GM18951 (cell line): ENCODE results near the gene PCSK6.

Experiments
- POLR2A ChIP-seq: IDR thresholded peaks from 4 replicates; pipeline ENCODE4 v1.6.1; 2011; ENCODE audit warnings: mild to moderate bottlenecking; ENCODE audit not compliant: insufficient read length, insufficient read depth; ENCODE audit errors: extremely low read depth
- in situ Hi-C: fragments of 300-500 bp; cut with MboI; formaldehyde crosslinking; loops from one replicate; pipeline ENCODE4 v1.12.0; 2022; ENCODE audit warnings: low sequenced_read_pairs, mixed read lengths, inconsistent platforms; ENCODE audit not compliant: unreplicated experiment

The PCSK6 gene

GRCh38 chr15:101530224-101530958 is 40.9 kb upstream of the PCSK6 start:
- TF ChIP-seq POLR2A = no peak
- in situ Hi-C loops = no loop called here

- no peak for TF ChIP-seq POLR2A
- in situ Hi-C loops = no loop called here
Observed at GRCh38 chr15:101528917-101529299, 39.4 kb upstream of the PCSK6 start.

DNA sequence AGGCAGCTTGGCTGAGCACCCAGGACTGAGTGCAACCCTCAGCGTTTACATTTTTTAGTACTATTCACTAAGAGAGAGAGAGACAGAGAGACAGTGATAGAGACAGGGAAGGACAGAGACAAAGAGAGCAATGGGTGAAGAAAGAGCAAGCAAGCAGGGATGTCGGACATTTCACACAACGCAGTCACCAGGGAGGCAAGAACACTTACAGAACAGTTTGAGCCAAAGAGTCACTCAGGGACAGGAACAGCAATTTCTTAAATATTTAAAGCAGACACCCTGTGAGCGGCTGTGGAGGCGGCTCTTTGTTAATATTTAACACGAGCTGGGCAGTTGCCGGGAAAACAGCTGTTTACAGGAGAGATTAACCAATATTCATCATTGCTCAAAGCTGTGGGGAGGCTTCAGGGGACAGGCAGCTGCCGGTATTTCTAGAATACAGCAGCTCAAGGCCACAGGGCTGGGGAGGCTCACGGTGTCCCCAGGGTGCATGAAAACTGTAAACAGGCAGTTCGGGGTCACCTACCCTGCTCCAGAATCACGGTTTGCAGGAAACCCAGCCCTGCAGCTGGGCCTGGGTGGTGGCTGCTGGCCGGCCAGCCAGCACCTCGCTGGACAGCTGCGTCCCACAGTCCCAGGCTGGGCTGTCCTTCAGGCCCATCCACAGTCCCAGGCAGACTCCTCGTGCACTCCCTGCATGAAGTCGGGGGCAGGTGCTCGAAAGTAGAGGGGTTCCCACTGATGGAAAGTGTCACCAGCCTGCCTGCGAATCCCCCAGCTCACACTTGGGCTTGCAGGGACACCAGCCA is 38.8 kb upstream of the PCSK6 start:
- in situ Hi-C loops = no loop called here
- TF ChIP-seq POLR2A = no peak

GRCh38 chr15:101526890-101527289 is 37.4 kb upstream of the PCSK6 start:
- no peak for TF ChIP-seq POLR2A
- in situ Hi-C loops = no loop called here

- no peak for TF ChIP-seq POLR2A
- in situ Hi-C loops = no loop called here
Observed at GRCh38 chr15:101526442-101526841, 36.9 kb upstream of the PCSK6 start.

- TF ChIP-seq POLR2A = no peak
- in situ Hi-C loops = no loop called here
Observed at GRCh38 chr15:101526021-101526420, 36.5 kb upstream of the PCSK6 start.

- TF ChIP-seq POLR2A = no peak
- in situ Hi-C loops = no loop called here
Observed at GRCh38 chr15:101525087-101525669, 35.7 kb upstream of the PCSK6 start.

DNA sequence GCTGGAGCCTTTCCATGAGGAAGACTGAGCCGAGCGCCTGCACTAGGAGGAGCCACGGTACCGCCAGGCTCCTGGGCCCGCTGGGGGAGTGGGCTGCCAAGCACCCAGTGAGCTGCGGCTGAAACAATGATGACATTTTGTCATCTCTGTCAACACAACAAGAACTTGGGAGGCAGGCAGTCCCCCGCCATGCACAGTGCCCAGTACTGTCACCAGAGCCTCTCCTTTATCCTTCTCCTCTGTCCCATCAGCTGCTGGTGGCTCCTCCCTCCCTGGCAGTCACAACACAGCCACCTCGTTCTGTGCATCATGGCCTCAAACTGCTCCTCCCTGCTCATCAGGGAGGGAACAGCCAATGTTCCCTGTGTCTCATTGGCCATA is 34.0 kb upstream of the PCSK6 start:
- TF ChIP-seq POLR2A = no peak
- in situ Hi-C loops = no loop called here

- TF ChIP-seq POLR2A = no peak
- in situ Hi-C loops = no loop called here
Observed at GRCh38 chr15:101522621-101523559, 33.4 kb upstream of the PCSK6 start.

DNA sequence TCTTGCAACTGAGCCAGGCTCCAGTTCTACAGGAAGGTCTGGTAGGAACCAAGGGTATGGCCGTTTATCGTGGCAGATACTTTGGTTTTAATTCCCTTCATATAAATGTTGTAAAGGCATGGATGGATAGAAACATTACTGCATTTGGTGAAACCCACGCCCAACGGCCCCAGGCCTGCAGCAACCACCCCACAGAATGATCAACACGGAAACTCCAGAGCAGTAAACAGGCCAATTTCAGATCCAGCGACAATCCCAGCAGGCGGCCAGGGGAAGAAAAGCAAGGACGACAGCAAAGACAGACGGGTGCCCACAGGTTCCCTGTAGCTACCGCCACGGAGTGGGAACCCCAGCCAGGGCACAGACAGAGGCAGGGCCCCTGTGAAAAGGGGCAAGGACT is 32.6 kb upstream of the PCSK6 start:
- no peak for TF ChIP-seq POLR2A
- in situ Hi-C loops = no loop called here

DNA sequence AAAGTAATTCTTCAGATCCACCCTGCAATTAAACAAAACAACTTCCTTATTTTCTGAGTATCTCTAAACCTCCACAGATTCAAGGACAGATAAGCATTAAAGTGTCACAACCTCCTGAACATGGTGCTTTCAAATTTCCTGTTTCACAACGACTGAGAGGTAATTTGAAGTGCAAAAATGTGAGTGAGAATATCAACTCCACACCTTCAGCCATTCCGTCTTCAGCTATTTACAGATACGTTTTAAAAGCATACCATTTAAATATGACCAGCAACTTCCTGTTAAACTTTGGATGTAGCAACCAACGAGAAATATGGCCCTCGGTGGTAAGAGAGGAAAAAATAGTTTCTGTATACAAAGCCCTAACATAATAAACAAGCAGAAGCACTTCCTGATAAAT is 32.1 kb upstream of the PCSK6 start:
- in situ Hi-C loops = no loop called here
- TF ChIP-seq POLR2A = no peak

DNA sequence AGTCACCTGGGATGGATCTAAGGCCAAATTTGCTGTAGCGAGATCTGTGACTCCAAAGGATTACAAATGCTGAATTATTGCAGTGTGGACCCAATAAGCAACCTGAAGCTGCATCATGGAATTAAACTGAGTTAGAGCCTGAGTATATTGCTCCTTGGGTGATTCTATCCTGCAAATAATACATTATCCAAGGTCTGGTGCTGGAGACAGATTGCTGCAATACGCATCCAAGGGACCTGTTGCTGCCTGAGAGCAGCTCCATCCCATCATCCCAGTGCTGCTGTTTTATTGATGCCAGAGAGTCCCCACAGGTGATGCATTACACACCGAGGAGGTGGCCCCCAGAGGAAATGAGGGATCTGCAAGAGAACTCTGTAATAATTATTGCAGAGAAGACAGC is 31.6 kb upstream of the PCSK6 start:
- no peak for TF ChIP-seq POLR2A
- in situ Hi-C loops = no loop called here

DNA sequence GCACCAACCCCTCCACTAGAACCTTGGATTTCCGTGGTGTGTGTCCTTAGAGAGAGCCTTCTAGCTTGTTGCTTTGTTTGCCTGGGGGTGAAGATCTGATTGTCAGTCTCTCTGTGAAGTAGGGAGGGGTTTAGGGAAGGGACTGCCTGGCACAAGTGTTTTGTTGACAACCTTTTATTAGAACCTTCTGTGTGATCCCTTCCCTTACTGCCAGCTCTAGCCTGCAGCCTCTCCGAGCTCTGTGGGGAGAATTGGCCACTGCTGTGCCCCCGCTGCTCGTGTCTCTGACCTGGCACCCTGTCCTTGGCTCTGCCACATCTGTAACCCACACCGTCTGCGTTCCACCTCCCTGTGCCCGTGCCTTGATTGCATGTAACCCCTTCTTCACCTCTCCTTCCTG is 30.9 kb upstream of the PCSK6 start:
- in situ Hi-C loops = no loop called here

More for the DNA sequence above, 30.9 kb upstream of the PCSK6 start:
- no peak for TF ChIP-seq POLR2A
